Mesodermal cell (in vitro differentiated cells): ENCODE results near the gene PPARD.

Source experiments
- H3K27ac ChIP-seq: 2 replicates; pipeline ENCODE4 v1.7.0; 2013; ENCODE audit warnings: mild to moderate bottlenecking, low read depth, low read length, moderate library complexity; ENCODE audit not compliant: severe bottlenecking
- H3K36me3 ChIP-seq: 2 replicates; pipeline ENCODE4 v1.7.1; 2013; ENCODE audit warnings: mild to moderate bottlenecking, low read length, moderate library complexity; ENCODE audit not compliant: control insufficient read depth, insufficient read depth
- H3K4me1 ChIP-seq: one replicate; pipeline ENCODE4 v1.7.1; 2013; ENCODE audit warnings: mild to moderate bottlenecking, low read length; ENCODE audit not compliant: insufficient read depth, control insufficient read depth, poor library complexity, severe bottlenecking
- H3K4me3 ChIP-seq: 2 replicates; pipeline ENCODE4 v1.7.0; 2013; ENCODE audit warnings: low read length, control low read depth, mild to moderate bottlenecking; ENCODE audit not compliant: insufficient read depth, poor library complexity, severe bottlenecking; ENCODE audit errors: extremely low read depth
- H3K9me3 ChIP-seq: 2 replicates; pipeline ENCODE4 v1.7.1; 2013; ENCODE audit warnings: mild to moderate bottlenecking, low read length, moderate library complexity; ENCODE audit not compliant: control insufficient read depth
- WGBS, 2 experiments: methylation state at CpG; one replicate each; pipeline ENCODE4 v1.1.5; 2013; ENCODE audit warnings: missing lambda C conversion rate in 2 of 2; ENCODE audit not compliant: insufficient coverage in 2 of 2; 5-methylcytosine and 5-hydroxymethylcytosine counted together

The PPARD gene

DNA sequence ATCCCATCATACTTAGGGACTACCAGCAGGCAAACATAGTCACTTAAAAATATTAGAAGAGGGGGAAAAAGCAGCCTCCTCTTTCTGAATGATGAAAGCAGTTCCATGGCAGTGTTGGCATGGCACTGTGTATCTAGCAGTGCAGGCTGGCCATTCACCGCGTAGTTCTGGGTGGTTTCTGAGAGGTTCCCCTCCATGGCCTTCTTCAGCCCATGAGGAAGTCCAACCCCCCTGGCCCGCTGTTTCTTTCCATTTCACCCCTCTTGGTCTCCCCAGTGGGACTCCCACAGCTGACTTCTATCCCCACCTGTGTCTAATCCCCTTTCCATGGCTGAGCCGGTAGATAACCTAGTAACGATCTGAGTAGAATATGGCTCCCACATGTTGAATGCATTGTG, 17.0 kb downstream of the PPARD start:
- Histone ChIP-seq H3K4me1 (peaks cover 15% of the 10 kb centered on the region), H3K27ac (no peak overlapping the region), H3K36me3 (peaks cover 37% of the 10 kb centered on the region), H3K4me3 (no peak overlapping the region), H3K9me3 (no peaks in the 10 kb centered on the region)
- 83 to 95% methylated on average over 5 of the region's 5 CpGs for WGBS, 2 experiments

DNA sequence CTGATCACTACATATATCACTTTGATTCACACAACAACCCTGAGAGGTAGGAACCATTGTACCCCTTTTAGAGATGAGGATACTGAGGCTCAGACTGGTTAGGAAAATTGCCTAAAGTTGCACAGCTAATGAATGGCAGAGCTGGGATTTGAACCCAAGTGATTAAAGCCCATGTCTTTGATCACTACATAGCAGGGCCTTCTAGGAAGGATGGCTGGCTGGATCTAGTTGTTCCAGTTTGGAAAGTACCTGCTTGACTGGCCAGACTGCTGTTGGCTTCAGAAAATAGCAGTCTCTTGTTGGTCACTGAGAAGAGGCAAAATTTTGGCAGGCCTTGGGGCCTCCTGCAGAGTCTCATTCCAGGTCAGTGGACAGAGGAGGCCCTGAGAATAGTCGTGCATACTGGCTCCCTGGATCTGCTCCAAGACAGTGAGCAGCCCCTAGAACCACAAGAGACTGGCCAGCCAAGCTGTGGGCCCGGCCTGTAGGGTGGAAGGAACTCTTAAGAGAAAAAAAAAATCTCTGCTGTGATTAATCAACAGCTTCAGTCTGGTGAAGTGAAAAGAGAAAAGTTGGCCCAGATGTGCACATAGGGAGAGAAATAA, 17.5 kb downstream of the PPARD start:
- peaks cover 32% of the 10 kb centered on the region for H3K36me3 ChIP-seq
- no peak overlapping the region for H3K4me3 ChIP-seq
- no peak overlapping the region for H3K27ac ChIP-seq
- no peaks in the 10 kb centered on the region for H3K9me3 ChIP-seq
- WGBS, 2 experiments, result 50 to 63% methylated on average over 1 to 2 of the region's 2 CpGs
- H3K4me1 ChIP-seq, result peaks cover 15% of the 10 kb centered on the region

DNA sequence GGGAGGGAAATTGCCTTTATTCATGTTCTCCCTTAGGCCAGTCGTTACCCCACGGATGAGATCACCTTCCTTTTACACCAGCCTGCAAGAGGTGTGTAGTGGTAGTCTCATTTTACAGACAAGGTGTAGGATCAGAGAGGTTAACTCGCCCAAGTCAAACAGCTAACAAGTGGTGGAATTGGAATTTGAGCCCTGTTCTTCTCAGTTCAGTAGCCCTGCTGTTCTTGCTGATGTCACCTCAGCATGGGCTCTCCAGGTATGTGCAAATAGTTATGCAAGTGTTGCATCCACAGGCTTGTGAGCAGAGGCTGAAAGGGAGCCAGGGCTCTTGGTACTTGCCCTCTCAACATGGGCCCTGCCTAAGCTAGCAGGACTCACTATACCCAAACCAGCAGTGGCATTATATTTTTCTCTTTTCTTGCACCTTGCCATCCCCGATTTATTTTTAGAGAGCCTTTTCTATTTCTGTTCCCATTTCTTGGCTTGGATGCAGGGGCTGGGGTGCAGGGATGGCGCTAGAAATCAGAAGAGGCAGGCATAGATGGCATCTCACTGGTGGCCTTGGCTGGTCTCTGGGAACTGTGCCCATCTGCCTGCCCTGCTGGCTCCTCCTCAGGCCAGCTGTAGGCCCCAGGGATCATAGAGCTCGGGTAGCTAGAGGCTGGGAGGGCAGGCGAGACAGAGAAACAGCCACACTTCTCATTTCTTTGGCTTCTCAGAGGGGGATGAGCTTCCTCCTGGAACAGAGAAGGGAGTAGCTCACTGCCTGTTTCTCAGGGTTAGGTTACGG, 18.2 kb downstream of the PPARD start:
- WGBS, 2 experiments, result 68 to 77% methylated on average over 6 to 7 of the region's 8 CpGs
- Histone ChIP-seq H3K4me1 (peaks cover 15% of the 10 kb centered on the region), H3K9me3 (no peaks in the 10 kb centered on the region), H3K27ac (peak overlapping the region; percentile 16), H3K36me3 (peaks cover 26% of the 10 kb centered on the region), H3K4me3 (no peak overlapping the region)

DNA sequence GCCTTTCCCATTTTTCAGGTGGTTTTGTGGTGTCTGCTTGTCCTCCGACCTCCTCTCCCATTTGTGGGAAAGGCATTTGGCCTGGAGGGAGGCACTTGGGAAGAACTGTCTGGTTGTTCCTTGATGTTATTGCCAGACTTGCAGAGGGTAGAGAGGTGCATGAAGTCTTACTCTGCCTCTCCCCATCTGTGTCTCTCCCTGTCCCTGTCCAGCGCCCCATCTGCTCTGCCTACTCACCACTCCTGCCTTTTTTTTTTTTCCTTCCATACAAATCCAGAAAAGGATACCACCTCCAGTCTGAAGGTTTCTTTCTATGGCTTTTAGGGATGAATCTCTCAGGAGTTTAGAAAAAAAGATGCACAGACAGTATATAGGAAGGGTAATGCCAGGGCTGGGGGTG, 19.8 kb downstream of the PPARD start:
- Histone ChIP-seq H3K36me3 (peaks cover 11% of the 10 kb centered on the region), H3K4me1 (peaks cover 19% of the 10 kb centered on the region), H3K27ac (no peak overlapping the region), H3K9me3 (no peaks in the 10 kb centered on the region), H3K4me3 (no peak overlapping the region)
- WGBS, 2 experiments, result 86 to 90% methylated on average over 1 to 2 of the region's 2 CpGs

DNA sequence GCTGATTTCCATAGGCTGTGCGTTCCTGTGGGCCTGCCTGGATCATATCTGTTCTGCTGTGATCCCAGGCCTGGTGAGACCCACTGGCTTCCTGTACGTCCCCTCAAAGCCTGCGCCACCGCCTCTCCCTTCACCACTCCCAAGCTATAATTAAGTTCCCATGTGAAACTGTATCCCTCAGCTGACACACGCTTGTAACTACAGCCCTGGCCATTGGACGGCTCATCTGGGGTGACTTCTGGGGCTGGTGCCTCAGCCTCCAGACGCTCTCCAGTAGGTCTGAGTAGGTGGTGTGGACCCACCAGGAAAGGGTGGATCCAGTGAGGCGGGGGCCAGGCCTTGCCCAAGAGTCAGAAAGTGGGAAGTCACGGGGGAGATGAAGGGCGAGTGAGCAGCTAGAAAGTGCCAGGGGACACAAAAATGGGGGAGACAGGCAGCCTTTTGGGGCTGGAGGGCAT, 21.0 kb downstream of the PPARD start:
- 54 to 56% methylated on average over 5 to 10 of the region's 10 CpGs for WGBS, 2 experiments
- peak overlapping the region; percentile 72 for H3K27ac ChIP-seq

DNA sequence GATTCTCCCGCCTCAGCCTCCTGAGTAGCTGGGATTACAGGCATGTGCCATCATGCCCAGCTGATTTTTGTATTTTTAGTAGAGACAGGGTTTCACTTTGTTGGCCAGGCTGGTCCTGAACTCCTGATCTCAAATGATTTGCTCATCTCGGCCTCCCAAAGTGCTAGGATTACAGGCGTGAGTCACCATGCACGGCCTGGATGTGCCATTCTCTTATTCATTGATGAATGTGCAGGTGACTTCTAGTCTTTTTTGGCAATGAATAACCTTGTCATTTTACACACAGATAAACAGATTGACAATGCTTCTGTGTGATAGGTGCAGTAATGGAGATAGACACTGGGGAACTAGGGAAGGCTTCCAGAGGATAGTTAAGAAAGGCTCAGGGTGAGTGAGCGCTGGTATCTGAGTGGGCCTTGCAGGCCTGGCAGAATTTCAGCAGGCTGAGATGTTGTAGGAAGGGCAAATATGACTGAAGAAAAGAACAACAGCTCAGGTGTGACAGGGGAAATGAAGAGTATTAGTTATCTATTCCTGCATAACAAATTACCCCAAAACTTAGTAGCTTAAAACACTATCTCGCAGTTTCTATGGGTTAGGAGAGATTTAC, 23.3 kb downstream of the PPARD start:
- H3K4me1 ChIP-seq, result peaks cover 44% of the 10 kb centered on the region
- H3K9me3 ChIP-seq, result no peaks in the 10 kb centered on the region
- 94 to 97% methylated on average over 2 to 3 of the region's 6 CpGs for WGBS, 2 experiments
- no peaks in the 10 kb centered on the region for H3K36me3 ChIP-seq
- H3K27ac ChIP-seq, result no peak overlapping the region
- no peak overlapping the region for H3K4me3 ChIP-seq

More for the DNA sequence above, 21.0 kb downstream of the PPARD start:
- peaks cover 3% of the 10 kb centered on the region for H3K36me3 ChIP-seq
- no peaks in the 10 kb centered on the region for H3K9me3 ChIP-seq
- no peak overlapping the region for H3K4me3 ChIP-seq
- H3K4me1 ChIP-seq, result peaks cover 26% of the 10 kb centered on the region

DNA sequence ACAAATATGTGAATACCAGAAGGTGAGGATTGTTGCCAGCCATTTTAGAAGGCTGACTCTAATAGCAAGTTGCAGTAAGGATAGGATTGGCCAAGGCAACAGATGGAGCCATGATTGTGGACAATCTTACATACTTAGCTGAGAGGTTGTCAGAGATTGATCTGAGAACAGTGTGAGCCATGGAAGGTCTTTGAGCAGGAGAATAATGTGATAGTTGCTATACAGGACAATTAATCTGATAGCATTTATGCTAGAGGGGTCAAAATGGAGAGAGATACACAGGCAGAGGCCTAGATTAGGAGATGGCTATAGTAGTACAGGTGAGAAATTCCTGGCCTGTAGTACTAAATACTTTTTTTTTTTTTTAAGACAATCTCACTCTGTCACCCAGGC, 23.8 kb downstream of the PPARD start:
- no peak overlapping the region for H3K27ac ChIP-seq
- H3K4me1 ChIP-seq, result peaks cover 44% of the 10 kb centered on the region
- no peaks in the 10 kb centered on the region for H3K9me3 ChIP-seq
- no peaks in the 10 kb centered on the region for H3K36me3 ChIP-seq
- no peak overlapping the region for H3K4me3 ChIP-seq

DNA sequence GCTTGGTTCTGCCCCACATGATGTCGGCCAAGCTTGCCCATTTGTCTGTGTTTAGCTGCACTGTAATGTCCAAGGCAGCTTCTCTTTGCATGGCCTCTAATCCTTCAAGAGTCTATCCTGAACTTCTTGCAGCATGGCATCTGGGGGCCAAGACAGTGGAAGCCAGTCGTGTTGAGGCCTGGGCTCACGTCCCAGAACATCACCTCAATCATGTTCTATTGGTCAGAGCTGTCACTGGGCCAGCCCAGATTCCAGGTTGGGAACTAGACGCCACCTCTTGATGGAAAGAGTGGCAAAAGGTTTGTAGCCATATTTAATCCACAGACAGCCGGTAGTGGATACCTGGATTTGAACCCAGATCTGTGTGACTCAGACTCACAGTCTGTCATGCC, 25.3 kb downstream of the PPARD start:
- Histone ChIP-seq H3K27ac (no peak overlapping the region), H3K4me3 (no peak overlapping the region), H3K9me3 (no peaks in the 10 kb centered on the region), H3K4me1 (peaks cover 39% of the 10 kb centered on the region), H3K36me3 (peaks cover 3% of the 10 kb centered on the region)
- 95 to 100% methylated on average over 3 to 4 of the region's 5 CpGs for WGBS, 2 experiments

DNA sequence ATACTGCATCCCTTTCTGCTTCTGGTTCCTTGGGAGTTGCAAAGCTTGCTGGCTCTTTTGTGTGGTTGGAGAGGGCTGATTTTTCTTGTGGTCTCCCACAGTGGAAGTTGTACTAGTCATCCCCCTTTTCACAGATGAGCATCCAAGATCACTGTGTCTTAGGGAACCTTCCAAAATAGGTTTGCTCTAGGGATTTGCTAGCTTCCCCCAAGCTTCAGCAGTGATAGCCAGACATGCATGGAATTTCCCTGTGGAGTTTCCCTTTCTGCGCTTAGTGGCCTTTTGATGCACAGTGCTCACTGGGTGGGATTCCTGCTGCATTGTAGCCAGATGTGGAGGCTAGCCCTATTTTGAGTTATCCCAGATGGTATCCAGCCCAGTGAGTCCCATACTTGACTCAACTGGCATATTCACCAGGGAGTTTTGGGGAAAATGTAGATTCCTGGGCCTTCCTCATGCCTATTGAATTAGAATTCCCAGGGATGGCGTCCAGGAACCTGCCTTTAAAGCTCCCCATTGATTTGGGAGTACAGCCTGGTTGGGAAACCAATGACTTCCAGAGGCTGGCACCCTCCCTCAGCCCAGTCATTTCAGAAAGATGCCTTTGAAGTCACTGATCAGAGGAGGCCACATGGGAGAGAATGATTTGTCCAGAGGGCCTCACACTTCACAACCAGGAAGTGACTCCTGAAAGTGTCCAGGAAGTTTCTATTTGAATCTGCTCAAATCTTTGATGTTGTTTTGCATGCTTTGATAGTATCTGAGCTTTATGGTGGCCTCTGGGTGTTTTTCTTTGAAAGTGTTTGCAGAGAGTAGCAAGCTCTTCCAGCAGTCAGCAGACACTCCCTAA, 25.9 kb downstream of the PPARD start:
- no peaks in the 10 kb centered on the region for H3K9me3 ChIP-seq
- H3K4me1 ChIP-seq, result peaks cover 33% of the 10 kb centered on the region
- H3K27ac ChIP-seq, result peak overlapping the region; percentile 79
- WGBS, 2 experiments, result 94 to 100% methylated on average over 2 of the region's 2 CpGs
- no peak overlapping the region for H3K4me3 ChIP-seq
- peaks cover 3% of the 10 kb centered on the region for H3K36me3 ChIP-seq

DNA sequence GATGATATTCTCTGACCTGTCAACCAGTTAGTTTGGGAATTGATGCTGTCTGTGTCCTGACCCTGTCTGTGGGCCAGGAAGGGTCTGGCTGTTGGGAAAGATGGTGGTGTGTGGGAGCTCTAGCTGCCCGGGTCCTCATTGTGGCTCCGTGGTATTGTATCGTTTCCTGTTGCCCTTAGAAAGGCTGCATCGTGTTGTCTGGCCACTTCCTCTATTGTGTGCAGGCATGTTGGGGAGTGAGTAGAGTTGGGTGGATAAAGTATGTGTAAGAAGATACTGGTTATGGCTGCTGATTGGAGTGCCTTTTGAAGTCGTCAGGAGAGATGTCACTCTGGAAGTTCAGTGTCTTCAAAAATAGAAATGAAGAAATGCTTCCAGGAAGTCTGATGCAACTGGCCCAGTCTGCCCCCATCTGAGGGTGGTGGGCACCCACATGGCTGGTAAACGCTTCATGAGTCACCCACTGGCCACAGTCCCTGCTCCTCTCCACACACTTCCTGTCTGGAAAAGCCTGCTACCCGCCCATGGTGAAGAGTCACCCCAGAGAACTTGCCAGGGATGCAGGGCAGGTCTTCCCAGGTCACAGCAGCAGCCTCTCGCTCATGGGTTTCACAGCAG, 27.9 kb downstream of the PPARD start:
- Histone ChIP-seq H3K27ac (peak overlapping the region; percentile 17), H3K9me3 (no peaks in the 10 kb centered on the region), H3K36me3 (peaks cover 3% of the 10 kb centered on the region), H3K4me3 (no peak overlapping the region), H3K4me1 (peaks cover 29% of the 10 kb centered on the region)
- WGBS, 2 experiments, result 91 to 94% methylated on average over 6 to 7 of the region's 8 CpGs
